Measurements from ENCODE around the gene MAML3. TPM values are rescaled to one million over a fixed set of nuclear protein-coding genes. Genes with fewer than 3 reads are reported as not detected.

Gene MAML3
- total and polyA plus RNA-seq, 2 of the 13 experiments (the other 11 are each of a cell fraction or from before 2014, with no cell fraction given), result 0.05 to 0.13 TPM

- 0 out of 2 replicates have a peak, but pooled peaks have one; percentile 38 for TF ChIP-seq IRF2 (CRISPR knock-in tag; IDR thresholded peaks at IDR 0.05)
- no peak for TF ChIP-seq TRIM24 (CRISPR knock-in tag; IDR thresholded peaks at IDR 0.05)
- no peak for TF ChIP-seq ZSCAN30 (CRISPR knock-in tag; IDR thresholded peaks at IDR 0.05)
- peak; percentile 75 for TF ChIP-seq FOXA3 (CRISPR knock-in tag; IDR thresholded peaks at IDR 0.05)
- TF ChIP-seq BCLAF1 (IDR thresholded peaks at IDR 0.05), result no peak
- no peak for TF ChIP-seq DMAP1 (CRISPR knock-in tag; IDR thresholded peaks at IDR 0.05)
- TF ChIP-seq ZNF121 (CRISPR knock-in tag; IDR thresholded peaks at IDR 0.05), result no peak
- no peak for TF ChIP-seq E2F5 (CRISPR knock-in tag; conservative IDR thresholded peaks at IDR 0.05)
- TF ChIP-seq ZNF710 (CRISPR knock-in tag; IDR thresholded peaks at IDR 0.05; ENCODE audit: borderline replicate concordance), result peak; percentile 45; the same call in 1 of the 2 replicates
- no peak for TF ChIP-seq ZFP36L2 (CRISPR knock-in tag; IDR thresholded peaks at IDR 0.05)
- no peak for TF ChIP-seq SNRNP70 (IDR thresholded peaks at IDR 0.05; ENCODE audit: low read depth, low read length)
- no peak for TF ChIP-seq ZNF773 (CRISPR knock-in tag; IDR thresholded peaks at IDR 0.05; ENCODE audit: borderline replicate concordance)
- TF ChIP-seq SALL1 (CRISPR knock-in tag; IDR thresholded peaks at IDR 0.05), result peak; percentile 62
- peak; percentile 62 for TF ChIP-seq PATZ1 (CRISPR knock-in tag; IDR thresholded peaks at IDR 0.05)
- no peak for TF ChIP-seq THAP11 (CRISPR knock-in tag; IDR thresholded peaks at IDR 0.05)
- no peak for TF ChIP-seq ZNF704 (CRISPR knock-in tag; IDR thresholded peaks at IDR 0.05; ENCODE audit: borderline replicate concordance)
- no peak for TF ChIP-seq ZNF512 (CRISPR knock-in tag; IDR thresholded peaks at IDR 0.05)
- no peak for TF ChIP-seq ZNF251 (CRISPR knock-in tag; IDR thresholded peaks at IDR 0.05)
- no peak for TF ChIP-seq POLR2G (IDR thresholded peaks at IDR 0.05; ENCODE audit: low read depth, low read length)
- TF ChIP-seq ZNF451 (CRISPR knock-in tag; IDR thresholded peaks at IDR 0.05), result no peak
These were observed 297.0 kb downstream of the MAML3 start (continued) for GRCh38 chr4:139857021-139857420.

Measured in HepG2 (cell line).